HG03103 (cell line): Measurements from ENCODE around the gene MPRIP.
"Not testable (repeated sequence)": the region's sequence is repeated elsewhere in the genome, so short reads cannot be mapped to it uniquely, and the experiment has no call there.

Experiments used
- ATAC-seq: cut with Tn5 transposase; IDR thresholded peaks from one replicate; pipeline ENCODE4 v1.9.1; 2021; ENCODE audit warnings: low read depth; ENCODE audit not compliant: unreplicated experiment

The MPRIP gene

GRCh38 chr17:17042384-17042736, at the start of gene MPRIP:
TSS of gene MPRIP (plus strand) at chr17:17042457. CDS start at chr17:17042849, 392 bp downstream.
- ATAC-seq: no peak

- ATAC-seq: no peak
These were observed 47.6 kb upstream of the MPRIP start for GRCh38 chr17:16994631-16995030.

- no peak for ATAC-seq
These were observed 46.3 kb upstream of the MPRIP start for GRCh38 chr17:16995930-16996329.

GRCh38 chr17:16996726-16997125, 45.5 kb upstream of the MPRIP start:
- ATAC-seq: not testable (repeated sequence)

GRCh38 chr17:16997514-16998429, 44.5 kb upstream of the MPRIP start:
- ATAC-seq: no peak

- no peak for ATAC-seq
These were observed 42.2 kb upstream of the MPRIP start for GRCh38 chr17:16999931-17000625.

GRCh38 chr17:17001076-17001777, 41.0 kb upstream of the MPRIP start:
- no peak for ATAC-seq

- no peak for ATAC-seq
These were observed 40.3 kb upstream of the MPRIP start for GRCh38 chr17:17001874-17002520.

GRCh38 chr17:17002731-17003715, 39.2 kb upstream of the MPRIP start:
- ATAC-seq: not testable (repeated sequence)

GRCh38 chr17:17004251-17004996, 37.8 kb upstream of the MPRIP start:
- no peak for ATAC-seq

GRCh38 chr17:17004997-17005614, 37.2 kb upstream of the MPRIP start:
- ATAC-seq: not testable (repeated sequence)

GRCh38 chr17:17007891-17008290, 34.4 kb upstream of the MPRIP start:
- not testable (repeated sequence) for ATAC-seq

- ATAC-seq: not testable (repeated sequence)
These were observed 33.4 kb upstream of the MPRIP start for GRCh38 chr17:17008621-17009397.

GRCh38 chr17:17009972-17010371, 32.3 kb upstream of the MPRIP start:
- not testable (repeated sequence) for ATAC-seq

- not testable (repeated sequence) for ATAC-seq
These were observed 31.7 kb upstream of the MPRIP start for GRCh38 chr17:17010545-17011034.

GRCh38 chr17:17011043-17011907, 31.0 kb upstream of the MPRIP start:
- not testable (repeated sequence) for ATAC-seq
